GM21423 (cell line): ENCODE data around the gene SBNO2.

ENCODE experiments used
- ATAC-seq: cut with Tn5 transposase; IDR thresholded peaks from one replicate; pipeline ENCODE4 v1.9.1; 2021; ENCODE audit warnings: mild to moderate bottlenecking, moderate library complexity; ENCODE audit not compliant: unreplicated experiment

Gene SBNO2

DNA sequence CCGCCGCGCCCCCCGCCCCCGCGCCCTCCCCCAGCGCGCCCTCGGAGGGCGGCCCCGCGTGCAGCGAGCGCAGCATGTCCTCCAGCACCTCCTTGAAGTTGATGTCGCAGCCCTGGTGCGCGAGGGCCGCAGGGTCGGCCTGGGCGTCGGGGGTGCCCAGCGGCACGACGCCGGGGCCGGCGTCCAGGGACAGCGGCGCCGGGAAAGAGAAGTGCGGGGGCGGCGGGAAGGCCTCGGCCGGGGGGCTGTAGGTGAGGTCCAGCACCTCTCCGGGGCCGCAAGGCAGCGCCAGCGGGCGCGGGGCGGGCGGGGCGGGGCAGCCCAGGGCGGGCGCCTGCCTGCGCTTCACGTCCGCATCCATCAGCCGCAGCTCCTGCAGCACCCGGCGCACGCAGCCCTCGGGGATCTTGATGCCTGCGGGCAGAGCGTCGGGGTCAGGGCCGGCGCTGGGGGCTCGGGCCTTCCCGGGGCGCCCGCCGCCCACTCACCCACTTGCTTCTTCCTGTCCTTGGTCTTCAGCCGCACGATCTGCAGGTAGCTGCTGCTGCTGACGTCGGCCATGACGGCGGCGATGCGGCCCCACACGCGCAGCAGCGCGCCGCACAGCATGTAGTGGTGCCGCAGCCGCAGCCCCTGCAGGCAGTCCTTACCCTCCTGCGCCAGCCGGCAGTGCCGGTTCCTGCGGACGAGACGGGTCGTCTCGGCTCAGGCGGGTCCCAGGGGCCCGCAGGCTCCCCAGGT is 65.6 kb downstream of the SBNO2 start:
- ATAC-seq: no peak

DNA sequence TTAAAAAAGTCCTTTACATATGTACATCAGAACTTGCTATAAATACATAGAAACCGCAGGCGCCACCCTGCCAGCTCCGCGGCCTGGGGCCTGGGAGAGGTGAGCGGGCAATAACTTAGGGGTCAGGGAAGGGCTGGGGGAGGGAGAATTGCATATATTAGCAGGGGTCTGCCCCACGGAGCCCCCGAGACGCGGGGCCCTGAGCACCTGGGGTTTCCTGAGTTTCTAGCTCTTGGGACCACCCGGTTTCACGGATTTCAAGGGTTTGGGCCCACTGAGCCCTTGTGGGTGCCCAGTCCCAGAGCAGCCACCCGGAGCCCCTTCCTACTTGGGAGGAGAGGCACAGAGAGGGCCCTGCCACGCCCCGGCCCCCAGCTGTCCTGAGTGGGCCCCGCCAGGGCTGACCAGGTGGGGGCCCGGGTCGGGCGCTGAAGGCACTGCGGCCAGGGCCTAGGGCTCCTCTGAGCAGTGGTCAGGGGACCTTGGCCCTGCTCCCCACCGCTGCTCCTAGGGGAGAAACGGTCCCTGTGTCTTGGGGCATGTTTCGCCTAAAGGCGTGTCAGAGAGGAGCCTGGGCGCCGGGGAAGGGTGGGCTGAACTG is 66.3 kb downstream of the SBNO2 start:
- ATAC-seq: no peak

DNA sequence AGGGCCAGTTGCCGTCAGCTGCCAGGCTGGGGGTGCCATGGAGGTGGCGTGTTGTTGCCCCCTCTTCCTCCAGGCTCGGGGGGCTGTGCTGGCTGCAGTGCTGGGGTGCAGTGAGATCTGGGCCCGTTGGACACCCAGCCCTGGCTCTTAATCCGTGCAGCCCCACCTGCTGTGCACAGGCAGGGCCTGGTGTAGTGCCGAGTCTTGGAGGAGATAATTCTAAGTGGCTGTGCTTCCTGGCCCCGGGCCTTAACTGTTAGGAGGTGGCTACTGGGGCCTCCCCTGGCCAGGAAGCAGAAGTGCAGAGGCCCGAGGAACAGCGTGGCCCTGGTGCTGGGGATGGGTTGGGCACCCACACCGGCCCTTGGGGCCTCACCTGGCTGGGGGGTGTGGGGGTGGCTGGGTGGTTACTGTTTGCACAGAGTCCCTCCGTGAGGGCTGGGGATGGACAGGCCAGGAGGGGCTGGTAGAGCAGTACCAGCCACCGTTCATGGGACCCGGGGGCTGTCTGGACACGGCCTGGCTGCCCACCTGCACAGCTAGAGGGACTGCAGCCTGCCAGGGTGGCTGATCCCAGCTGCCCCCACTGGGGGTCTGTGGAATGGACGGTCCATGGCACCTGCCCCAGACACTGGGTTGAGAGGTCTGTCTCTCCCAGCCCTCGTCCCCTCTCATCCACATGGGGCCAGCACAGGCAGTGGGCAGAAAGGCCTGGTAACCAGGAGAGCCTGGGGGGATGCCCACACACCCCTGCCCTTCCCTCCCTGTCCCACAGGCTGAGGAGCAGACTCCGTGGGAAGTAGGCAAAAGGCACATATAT is 67.0 kb downstream of the SBNO2 start:
- no peak for ATAC-seq

DNA sequence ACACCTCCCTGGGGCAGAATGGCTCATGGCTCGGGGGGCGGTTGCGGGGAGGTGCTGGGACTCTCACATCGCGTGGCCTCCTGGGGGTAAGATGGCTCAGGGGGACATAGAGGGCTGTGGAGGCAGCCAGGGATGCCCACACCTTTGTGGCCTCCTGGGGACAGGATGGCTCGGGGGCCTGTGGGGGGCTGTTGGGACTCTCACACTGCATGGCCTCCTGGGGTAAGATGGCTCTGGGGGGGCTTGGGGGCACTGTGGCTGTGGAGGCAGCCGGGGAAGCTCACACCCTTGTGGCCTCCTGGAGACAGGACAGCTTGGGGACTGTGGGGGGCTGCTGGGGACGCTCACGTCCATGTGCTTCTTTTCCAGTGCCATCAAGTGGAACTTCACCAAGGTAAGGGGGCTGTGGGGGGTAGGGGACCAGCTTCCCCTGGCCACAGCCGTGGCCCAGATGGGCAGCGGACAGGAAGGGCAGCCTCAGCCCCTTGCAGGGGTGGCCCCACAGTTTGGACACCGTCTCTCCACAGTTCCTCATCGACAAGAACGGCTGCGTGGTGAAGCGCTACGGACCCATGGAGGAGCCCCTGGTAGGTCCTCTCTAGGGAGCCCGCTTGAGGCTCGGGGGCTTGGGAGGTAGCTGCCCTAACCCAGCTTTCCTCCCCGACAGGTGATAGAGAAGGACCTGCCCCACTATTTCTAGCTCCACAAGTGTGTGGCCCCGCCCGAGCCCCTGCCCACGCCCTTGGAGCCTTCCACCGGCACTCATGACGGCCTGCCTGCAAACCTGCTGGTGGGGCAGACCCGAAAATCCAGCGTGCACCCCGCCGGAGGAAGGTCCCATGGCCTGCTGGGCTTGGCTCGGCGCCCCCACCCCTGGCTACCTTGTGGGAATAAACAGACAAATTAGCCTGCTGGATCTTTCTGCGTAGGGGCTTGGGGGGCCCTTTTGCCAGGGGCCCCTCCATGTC is 67.9 kb downstream of the SBNO2 start:
- no peak for ATAC-seq

DNA sequence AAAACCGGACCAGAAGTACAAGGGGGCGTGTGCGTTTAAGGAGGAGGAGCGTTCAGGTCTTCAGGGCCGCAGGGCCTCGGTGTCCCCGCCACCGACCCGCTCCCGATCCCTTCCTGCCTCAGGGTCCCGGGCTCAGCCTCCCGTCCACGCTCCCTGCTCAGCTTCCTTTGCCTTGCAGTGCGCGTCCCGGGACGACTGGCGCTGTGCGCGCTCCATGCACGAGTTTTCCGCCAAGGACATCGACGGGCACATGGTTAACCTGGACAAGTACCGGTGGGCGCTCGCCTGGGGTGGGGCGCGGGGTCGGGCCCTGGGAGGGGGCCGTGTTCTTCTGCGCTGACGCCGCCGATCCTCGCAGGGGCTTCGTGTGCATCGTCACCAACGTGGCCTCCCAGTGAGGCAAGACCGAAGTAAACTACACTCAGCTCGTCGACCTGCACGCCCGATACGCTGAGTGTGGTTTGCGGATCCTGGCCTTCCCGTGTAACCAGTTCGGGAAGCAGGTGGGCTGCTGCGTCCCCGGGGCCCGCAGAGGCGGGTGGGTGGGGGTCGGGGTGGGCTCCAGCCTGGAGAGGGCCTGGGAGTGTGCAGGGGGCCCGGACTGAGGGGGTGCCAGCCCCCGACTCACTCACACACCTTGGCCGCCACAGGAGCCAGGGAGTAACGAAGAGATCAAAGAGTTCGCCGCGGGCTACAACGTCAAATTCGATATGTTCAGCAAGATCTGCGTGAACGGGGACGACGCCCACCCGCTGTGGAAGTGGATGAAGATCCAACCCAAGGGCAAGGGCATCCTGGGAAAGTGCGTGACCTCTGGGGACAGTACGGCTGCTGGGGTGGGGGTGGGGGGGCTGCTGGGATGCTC is 68.8 kb downstream of the SBNO2 start:
- no peak for ATAC-seq

DNA sequence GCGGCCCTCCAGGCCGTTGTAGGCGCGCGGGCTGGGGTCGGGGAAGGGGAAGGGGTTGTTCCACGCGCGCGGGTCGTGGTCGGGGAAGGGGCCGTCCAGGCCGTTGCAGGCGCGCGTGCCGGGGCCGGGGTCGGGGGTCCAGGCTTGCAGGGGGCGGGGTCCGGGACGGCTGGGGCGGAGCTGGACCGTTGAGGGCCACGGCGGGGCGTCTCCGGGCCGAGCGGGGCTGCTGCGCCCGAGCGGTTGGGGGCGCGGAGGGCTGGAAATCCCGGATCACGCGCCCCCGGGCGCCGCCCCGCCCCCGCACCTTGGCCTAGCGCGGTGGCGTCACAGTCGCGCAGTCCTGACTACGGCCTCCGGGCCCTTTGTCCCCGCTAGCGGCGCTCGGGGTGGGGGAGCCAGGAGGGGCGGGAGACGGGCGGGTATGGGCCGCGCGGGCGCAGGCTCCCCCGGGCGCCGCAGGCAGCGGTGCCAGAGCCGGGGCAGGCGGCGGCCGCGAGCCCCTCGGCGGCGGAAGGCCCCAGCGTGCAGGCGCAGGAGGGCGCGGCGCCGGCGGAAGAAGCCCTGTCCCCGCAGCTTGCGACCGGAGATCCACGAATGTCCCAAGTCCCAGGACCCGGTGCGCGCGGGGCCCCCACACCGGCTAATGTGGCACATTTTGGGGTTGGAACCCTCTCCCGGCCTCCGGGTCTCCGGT is 69.6 kb downstream of the SBNO2 start:
- peak; percentile 33 for ATAC-seq

DNA sequence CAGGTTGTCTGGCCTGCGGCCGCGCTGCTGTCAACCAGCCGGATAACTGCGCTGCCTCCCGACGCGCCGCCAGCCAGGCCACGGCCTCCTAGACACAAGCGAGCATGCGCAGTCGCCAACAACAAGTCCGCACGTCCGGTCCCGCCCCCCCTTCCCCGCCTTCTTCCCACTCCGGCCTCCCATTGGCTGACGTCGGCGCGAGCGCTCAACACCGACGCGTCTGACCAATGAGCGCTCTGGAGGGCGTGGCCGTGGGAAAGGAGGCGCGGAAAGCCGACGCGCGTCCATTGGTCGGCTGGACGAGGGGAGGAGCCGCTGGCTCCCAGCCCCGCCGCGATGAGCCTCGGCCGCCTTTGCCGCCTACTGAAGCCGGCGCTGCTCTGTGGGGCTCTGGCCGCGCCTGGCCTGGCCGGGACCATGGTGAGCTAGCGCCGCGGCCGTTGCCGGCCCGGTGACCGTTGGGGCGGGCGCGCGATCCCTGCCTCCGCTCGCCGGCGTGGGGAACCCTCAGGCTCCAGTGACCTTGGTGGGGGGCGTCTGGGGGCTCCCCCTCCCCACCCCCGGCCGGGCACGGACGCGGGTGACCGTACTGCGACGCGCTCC is 70.3 kb downstream of the SBNO2 start, which contains the start of gene GPX4:
Gene GPX4, plus strand, starts transcription at position 287 of the 603 bp plus-strand sequence. Its CDS starts 50 bp downstream, at position 337.
- peak; percentile 67 for ATAC-seq

DNA sequence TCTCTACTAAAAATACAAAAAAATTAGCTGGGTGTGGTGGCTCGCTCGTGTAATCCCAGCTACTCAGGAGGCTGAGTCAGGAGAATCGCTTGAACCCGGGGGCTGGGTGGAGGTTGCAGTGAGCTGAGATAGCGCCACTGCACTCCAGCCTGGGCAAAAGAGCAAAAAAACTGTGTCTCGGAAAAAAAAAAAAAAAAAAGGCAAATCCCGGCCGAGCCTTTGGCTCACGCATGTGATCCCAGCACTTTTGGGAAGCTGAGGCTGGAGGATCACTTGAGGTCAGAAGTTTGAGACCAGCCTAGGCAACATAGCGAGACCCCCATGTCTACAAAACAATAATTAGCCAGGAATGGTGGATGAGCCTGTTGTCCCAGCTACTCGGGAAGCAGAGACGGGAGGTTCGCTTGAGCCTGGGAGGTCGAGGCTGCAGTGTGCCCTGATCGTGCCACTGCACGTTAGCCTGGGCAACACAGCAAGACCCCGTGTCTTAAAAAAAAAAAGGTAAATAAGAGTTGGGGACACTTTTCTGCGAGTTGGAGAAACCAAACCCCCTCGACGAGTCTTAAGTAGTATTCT is 70.8 kb downstream of the SBNO2 start:
- no peak for ATAC-seq

DNA sequence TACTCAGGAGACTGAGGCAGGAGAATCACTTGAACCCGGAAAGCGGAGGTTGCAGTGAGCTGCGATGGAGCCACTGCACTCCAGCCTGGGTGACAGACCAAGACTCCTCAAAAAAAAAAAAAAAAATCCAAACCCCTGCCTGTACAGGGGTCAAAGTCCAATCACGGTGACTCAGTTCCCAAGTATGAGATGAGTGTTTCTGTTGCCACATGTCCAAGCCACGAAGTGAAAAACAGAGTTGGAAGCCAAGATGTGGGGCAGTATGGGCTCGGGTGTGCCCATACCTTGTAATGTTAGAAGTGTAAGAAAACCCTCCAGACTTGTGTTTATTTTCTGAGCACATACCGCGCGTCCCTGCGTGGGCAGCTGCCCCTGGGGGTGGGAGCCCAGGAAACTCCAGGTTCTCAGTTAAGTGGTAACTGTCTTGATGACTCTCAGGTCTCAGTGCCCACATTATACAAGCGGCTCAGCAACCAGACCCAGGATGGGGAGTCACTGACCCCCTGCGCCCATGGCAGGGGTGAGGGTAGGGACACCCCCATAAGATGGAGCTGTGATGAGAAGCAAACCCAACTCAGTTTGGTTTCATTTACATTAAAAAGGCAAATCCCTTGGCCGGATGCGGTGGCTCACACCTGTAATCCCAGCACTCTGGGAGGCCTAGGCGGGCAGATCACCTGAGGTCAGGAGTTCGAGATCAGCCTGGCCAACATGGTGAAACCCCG is 71.5 kb downstream of the SBNO2 start:
- ATAC-seq: peak; percentile 13

DNA sequence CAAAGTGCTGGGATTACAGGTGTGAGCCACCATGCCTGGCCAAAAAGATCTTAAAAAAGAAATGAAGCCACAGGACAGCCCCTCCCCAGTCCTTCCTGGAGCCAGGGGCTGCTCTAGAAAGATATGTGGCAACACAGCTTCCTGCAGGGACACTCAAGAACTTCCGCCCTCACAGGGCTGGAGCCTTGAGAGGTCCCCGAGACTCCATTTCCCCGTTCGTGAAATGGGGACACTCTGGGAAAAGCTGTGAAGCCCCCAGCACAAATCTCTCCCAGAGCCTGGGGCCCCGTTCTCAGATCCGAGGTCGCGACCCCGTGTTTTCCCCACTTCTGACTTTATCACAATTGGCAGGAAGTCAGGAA is 72.8 kb downstream of the SBNO2 start:
- no peak for ATAC-seq

DNA sequence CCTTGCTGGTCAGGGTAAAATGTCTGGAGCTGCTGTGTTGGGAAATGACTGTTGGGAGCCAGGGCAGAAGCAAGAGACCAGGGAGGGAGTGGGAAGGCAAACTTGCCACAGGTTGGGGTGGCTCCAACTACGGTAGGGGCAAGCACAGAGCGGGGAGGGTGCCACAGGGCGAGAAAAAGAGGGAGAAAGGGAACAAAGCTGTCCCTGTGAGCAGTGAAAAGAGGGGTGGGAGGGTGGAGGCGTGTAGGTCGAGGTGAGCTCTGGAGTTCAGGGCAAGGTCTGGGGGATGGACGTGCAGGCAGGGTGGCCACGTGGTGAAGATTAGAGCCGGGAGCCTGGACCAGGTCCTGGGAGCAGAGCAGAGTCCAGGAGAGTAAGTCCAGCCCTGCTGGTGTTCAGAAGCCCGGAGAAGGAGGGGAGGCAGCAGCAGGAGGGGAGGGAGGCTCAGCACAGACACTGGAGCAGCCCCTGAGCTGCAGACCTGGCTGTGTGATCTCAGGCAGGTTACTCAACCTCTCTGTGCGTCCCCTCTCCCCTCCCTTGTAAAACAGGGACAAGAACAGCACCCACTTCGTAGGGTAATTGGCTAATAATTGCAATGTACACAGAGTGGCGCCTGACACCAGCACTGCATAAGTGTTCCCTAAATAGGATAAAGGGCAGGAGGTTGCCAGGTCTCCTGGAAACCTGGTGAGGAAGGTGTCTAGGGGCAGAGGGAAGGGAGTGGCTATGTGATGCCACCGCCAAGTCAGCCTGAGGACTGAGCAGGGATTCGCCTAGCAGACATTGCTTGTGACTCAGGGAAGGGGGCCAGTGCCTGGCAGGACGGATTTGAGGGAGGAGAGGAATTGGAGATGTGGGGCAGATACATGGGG is 75.7 kb downstream of the SBNO2 start:
- ATAC-seq: no peak

DNA sequence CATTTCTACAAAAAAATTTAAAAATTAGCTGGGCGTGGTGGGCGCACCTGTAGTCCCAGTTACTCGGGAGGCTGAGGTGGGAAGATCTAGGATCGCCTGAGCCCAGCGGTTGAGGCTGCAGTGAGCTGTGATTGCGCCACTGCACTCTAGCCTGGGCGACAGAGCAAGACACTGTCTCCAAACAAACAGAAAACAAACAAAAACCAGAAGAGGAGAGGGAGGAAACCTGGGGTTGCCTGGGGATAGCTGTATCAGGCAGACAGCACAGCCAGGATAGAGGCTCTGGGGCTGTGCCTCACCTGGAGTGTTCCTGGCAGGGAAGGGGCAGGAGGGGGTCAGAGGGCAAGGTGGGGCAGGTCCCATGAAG is 76.3 kb downstream of the SBNO2 start:
- no peak for ATAC-seq

DNA sequence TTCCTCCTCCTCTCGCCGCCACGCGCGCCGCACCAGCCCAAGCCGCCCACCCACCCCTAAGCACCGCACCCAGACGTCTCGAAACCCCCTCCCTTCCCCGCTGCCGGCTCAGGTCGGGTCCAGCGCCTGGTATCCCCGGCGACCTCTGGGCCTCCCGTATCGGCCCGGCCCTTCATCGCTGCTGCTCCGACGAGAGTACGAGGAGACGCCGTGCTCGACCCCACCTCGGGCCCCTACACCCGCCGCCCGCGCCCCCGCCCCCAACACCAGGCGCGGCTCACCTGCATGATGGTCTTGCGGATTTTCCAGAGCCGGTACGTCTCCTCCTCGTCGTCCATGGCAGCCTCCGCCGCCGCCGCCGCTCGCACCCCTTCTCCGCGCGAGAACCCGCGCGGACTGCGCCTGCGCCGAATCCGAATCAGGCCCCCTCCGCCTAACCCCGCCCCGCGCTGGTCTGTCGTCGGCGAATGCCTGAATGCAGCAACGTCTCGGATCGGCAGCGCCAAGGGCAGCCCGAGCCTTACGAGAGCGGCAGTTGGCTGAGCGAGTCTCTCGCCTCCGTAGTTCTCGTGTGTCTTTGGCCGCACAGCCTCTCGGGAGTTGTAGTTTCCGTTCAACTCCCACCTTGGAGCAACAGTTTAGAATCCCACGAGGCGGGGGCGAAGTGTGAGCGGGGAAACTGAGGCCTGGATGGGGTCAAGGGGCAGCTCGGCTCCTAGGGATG is 78.9 kb downstream of the SBNO2 start, which contains the start of gene POLR2E:
Gene POLR2E, minus strand, starts transcription at position 398 of the 724 bp plus-strand sequence. Its CDS starts 60 bp downstream, at position 338.
- peak; percentile 81 for ATAC-seq

DNA sequence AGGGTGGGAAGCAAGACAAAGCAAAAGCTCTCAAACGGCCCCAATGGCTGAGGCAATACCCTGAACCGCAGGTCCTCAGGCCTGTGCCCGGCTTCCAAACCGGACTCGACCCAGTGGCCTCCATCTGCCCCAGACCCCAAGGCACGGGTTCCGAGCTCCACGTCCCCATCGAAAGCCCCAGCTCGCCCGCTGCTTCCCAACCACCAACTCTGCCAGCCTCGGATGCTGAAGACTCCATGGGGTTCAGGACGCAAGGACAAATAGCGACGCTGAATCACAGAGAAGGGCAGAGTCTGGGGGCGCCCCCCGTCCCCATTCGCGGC is 79.5 kb downstream of the SBNO2 start:
- ATAC-seq: no peak

DNA sequence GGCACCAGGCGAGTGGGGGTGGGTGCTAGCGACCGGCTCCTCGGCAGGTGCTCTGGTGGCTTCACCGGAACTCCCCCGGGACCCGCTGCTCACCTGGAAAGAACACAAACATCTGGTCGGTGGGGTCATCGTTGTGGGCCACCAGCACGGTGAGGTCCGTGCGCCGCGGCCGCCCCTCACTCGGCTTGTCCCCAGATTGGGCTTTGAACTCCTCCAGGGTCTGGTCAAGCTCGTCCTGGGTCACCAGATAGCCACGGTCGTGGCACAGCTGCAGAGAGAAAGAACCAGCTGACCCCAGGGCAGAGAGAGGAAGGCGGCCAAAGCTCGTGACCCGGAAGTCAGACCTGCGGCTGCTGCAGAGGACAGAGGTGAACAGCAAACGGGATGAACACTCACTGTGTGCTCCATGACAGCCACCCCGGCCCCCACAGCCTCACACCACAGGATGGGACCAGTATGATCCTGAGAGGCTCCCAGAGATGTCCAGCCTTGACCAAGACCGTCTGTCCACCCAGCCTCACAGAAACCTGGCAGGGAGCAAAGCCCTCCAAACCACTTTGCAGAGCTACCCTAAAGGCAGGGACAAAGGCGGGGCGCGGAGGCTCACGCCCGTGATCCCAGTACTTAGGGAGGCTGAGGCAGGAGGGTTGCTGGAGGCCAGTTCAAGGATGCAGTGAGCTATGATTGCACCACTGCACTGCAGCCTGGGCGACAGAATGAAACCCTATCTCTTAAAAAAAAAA is 80.1 kb downstream of the SBNO2 start:
- ATAC-seq: no peak
